ENCODE data around the gene STAP2.

The STAP2 gene

GRCh38 chr19:4359627-4360000 lies 21.0 kb upstream of the STAP2 start:
- DNase-seq (ENCODE audit: extremely low spot score) = no peak
- no peak for TF ChIP-seq ZNF384 (IDR thresholded peaks at IDR 0.05)
- ChIA-PET CTCF (interaction anchor here (0.6 kb wide), 1 partner anchor 65 kb away, joined by 3 read pairs; no protein-coding TSS in a partner anchor), POLR2A (interaction anchor here (4.1 kb wide), 1 partner anchor 16 kb away, joined by 17 read pairs; the partner anchor contains the start of gene MPND)

- no peak for DNase-seq (ENCODE audit: extremely low spot score)
- CTCF ChIA-PET = interaction anchor here (1.0 to 1.1 kb wide), 2 partner anchors 91 to 92 kb away, joined by 3 to 5 read pairs; no protein-coding TSS in a partner anchor
- TF ChIP-seq L3MBTL2 (conservative IDR thresholded peaks at IDR 0.05) (no peak), TARDBP (IDR thresholded peaks at IDR 0.05) (no peak), NFRKB (IDR thresholded peaks at IDR 0.05) (no peak), SP1 (IDR thresholded peaks at IDR 0.05) (no peak), BHLHE40 (IDR thresholded peaks at IDR 0.05; ENCODE audit: borderline replicate concordance) (no peak), CTBP1 (IDR thresholded peaks at IDR 0.05; ENCODE audit: borderline replicate concordance) (no peak), FOXM1 (IDR thresholded peaks at IDR 0.05; ENCODE audit: borderline replicate concordance) (no peak), SUZ12 (IDR thresholded peaks at IDR 0.05) (no peak)
- POLR2A ChIA-PET = interaction anchor here (4.1 kb wide), 1 partner anchor 16 kb away, joined by 17 read pairs; the partner anchor contains the start of gene MPND
These were observed 20.3 kb upstream of the STAP2 start for GRCh38 chr19:4358709-4359626.

DNA sequence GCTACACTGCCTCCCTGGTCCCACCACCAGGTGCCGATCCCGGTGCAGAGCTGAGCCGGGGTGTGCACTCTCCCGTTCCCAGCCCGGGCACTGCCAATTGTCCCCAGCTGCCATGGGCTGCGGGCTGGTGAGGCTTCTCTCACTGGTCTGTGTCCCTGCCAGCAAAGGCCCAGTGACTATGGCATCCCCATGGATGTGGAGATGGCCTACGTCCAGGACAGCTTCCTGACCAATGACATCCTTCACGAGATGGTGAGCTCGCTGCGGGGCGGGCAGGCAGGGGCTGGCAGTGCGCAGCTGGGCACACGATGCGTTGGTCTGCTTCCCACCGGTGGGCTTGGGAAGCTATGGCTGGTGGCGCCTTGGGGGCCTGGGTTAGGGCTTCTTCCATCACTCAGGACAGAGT lies 19.3 kb upstream of the STAP2 start:
- ChIA-PET POLR2A (interaction anchor here (4.1 kb wide), 1 partner anchor 15 kb away, joined by 17 read pairs; the partner anchor contains the start of gene MPND), CTCF (interaction anchor here (0.6 to 1.0 kb wide), 2 partner anchors 15 to 90 kb away, joined by 3 read pairs; no protein-coding TSS in a partner anchor)
- no peak for DNase-seq (ENCODE audit: extremely low spot score)
- TF ChIP-seq SUZ12 (IDR thresholded peaks at IDR 0.05) (no peak), BHLHE40 (IDR thresholded peaks at IDR 0.05; ENCODE audit: borderline replicate concordance) (no peak), SP1 (IDR thresholded peaks at IDR 0.05) (no peak), CTBP1 (IDR thresholded peaks at IDR 0.05; ENCODE audit: borderline replicate concordance) (no peak), ZNF384 (IDR thresholded peaks at IDR 0.05) (no peak), ELF4 (IDR thresholded peaks at IDR 0.05) (0 out of 2 replicates have a peak, but pooled peaks have one; percentile 15)

- TF ChIP-seq BHLHE40 (IDR thresholded peaks at IDR 0.05; ENCODE audit: borderline replicate concordance) (no peak), ARNT (IDR thresholded peaks at IDR 0.05) (no peak), NFRKB (IDR thresholded peaks at IDR 0.05) (no peak), FOXM1 (IDR thresholded peaks at IDR 0.05; ENCODE audit: borderline replicate concordance) (no peak), ELF4 (IDR thresholded peaks at IDR 0.05) (no peak), FOXA1 (IDR thresholded peaks at IDR 0.05) (no peak), SUZ12 (IDR thresholded peaks at IDR 0.05) (no peak), PKNOX1 (IDR thresholded peaks at IDR 0.05) (no peak)
- CTCF ChIA-PET = interaction anchor here (0.6 to 1.0 kb wide), 3 partner anchors 15 to 90 kb away, joined by 3 read pairs; no protein-coding TSS in a partner anchor
- DNase-seq (ENCODE audit: extremely low spot score) = no peak
- POLR2A ChIA-PET = interaction anchor here (0.7 to 4.1 kb wide), 2 partner anchors 8 to 14 kb away, joined by 3 to 17 read pairs; partner anchors contain the start of gene MPND
These were observed 18.6 kb upstream of the STAP2 start for GRCh38 chr19:4357095-4357797.

DNA sequence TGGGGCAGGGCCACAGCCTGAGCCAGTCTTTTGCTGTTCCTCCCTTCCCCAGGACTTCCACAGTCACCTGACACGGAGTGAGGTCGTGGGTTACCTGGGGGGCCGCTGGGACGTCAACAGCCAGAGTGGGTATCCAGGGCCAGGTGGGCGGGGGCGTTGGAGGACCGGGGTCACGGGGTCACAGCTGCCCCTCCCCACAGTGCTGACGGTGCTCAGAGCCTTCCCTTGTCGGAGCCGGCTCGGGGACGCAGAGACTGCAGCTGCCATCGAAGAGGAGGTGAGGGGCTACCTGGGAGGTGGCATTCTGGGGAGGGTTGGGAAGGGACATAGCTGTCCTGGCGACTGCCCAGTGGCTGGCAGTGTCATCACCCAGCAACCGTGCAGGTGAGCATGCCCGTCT lies 16.3 kb upstream of the STAP2 start:
- TF ChIP-seq ZNF384 (IDR thresholded peaks at IDR 0.05) (no peak), SP1 (IDR thresholded peaks at IDR 0.05) (no peak), LEF1 (IDR thresholded peaks at IDR 0.05; ENCODE audit: borderline replicate concordance) (no peak), PKNOX1 (IDR thresholded peaks at IDR 0.05) (no peak), FOXA1 (IDR thresholded peaks at IDR 0.05) (no peak), FOXM1 (IDR thresholded peaks at IDR 0.05; ENCODE audit: borderline replicate concordance) (no peak), HDGF (IDR thresholded peaks at IDR 0.05; ENCODE audit: borderline replicate concordance) (no peak), BHLHE40 (IDR thresholded peaks at IDR 0.05; ENCODE audit: borderline replicate concordance) (no peak), ELF4 (IDR thresholded peaks at IDR 0.05) (no peak), L3MBTL2 (conservative IDR thresholded peaks at IDR 0.05) (no peak), NFRKB (IDR thresholded peaks at IDR 0.05) (no peak), FOXK2 (IDR thresholded peaks at IDR 0.05) (no peak), TARDBP (IDR thresholded peaks at IDR 0.05) (no peak), SUZ12 (IDR thresholded peaks at IDR 0.05) (no peak), CTBP1 (IDR thresholded peaks at IDR 0.05; ENCODE audit: borderline replicate concordance) (no peak), ARNT (IDR thresholded peaks at IDR 0.05) (no peak)
- ChIA-PET POLR2A (interaction anchor here (4.6 kb wide), 1 partner anchor 11 kb away, joined by 31 read pairs; the partner anchor contains the start of gene MPND), CTCF (no interaction called here)
- DNase-seq (ENCODE audit: extremely low spot score) = no peak

- CTCF ChIA-PET = no interaction called here
- POLR2A ChIA-PET = interaction anchor here (4.6 kb wide), 1 partner anchor 11 kb away, joined by 31 read pairs; the partner anchor contains the start of gene MPND
- TF ChIP-seq ZNF384 (IDR thresholded peaks at IDR 0.05) (no peak), PKNOX1 (IDR thresholded peaks at IDR 0.05) (no peak), ARNT (IDR thresholded peaks at IDR 0.05) (no peak), FOXK2 (IDR thresholded peaks at IDR 0.05) (no peak), LEF1 (IDR thresholded peaks at IDR 0.05; ENCODE audit: borderline replicate concordance) (no peak), SP1 (IDR thresholded peaks at IDR 0.05) (no peak), FOXA1 (IDR thresholded peaks at IDR 0.05) (no peak), TARDBP (IDR thresholded peaks at IDR 0.05) (no peak), SUZ12 (IDR thresholded peaks at IDR 0.05) (no peak), ELF4 (IDR thresholded peaks at IDR 0.05) (no peak), NFRKB (IDR thresholded peaks at IDR 0.05) (no peak), HDGF (IDR thresholded peaks at IDR 0.05; ENCODE audit: borderline replicate concordance) (no peak), L3MBTL2 (conservative IDR thresholded peaks at IDR 0.05) (no peak)
- no peak for DNase-seq (ENCODE audit: extremely low spot score)
These were observed 15.7 kb upstream of the STAP2 start for GRCh38 chr19:4354282-4354681.

Measured in HEK293T (cell line).